Endothelial cell of umbilical vein (primary cell): ENCODE data around the gene GYS1. TPM values are rescaled to one million over a fixed set of nuclear protein-coding genes. Genes with fewer than 3 reads are reported as not detected.

ENCODE experiments used
- BruUV-seq: library from RNA; stranded (reverse); fragments of 400-500 nt; replicated peaks from 2 replicates; lab custom pipeline; 2021; lab: Mats Ljungman, UMichigan
- CTCF ChIA-PET: fragments of 300-600, 350-600 bp; sonication (Branson Sonifier 250); formaldehyde crosslinking; loops from one replicate; lab custom pipeline; 2021; ENCODE audit warnings: antibody characterized with exemption, inconsistent platforms; lab: Charles Lee
- POLR2A ChIA-PET: fragments of 300-600, 350-600 bp; sonication (Branson Sonifier 250); formaldehyde crosslinking; loops from one replicate; lab custom pipeline; 2021; ENCODE audit warnings: antibody characterized with exemption, inconsistent platforms; lab: Charles Lee
- DNase-seq: peaks from one replicate; pipeline ENCODE4 v3.0.0-alpha.2; 2011; ENCODE audit warnings: low read depth, low spot score
- FAIRE-seq: peaks from 2 replicates; lab custom pipeline; 2011; peaks lifted over from hg19 to GRCh38; lab: Jason Lieb, UNC
- H2AFZ ChIP-seq: 2 replicates; pipeline ENCODE4 v1.6.0; 2012; ENCODE audit warnings: low read depth, low read length, control low read depth, inconsistent platforms
- H3K27ac ChIP-seq: 2 replicates; pipeline ENCODE4 v1.5.1; 2011; ENCODE audit warnings: low read depth, mild to moderate bottlenecking, control low read depth, low read length, moderate library complexity; ENCODE audit not compliant: insufficient read depth
- H3K27me3 ChIP-seq, 2 experiments: 2 replicates each; pipeline versions ENCODE4 v1.6.0 to v1.6.1; 2011; ENCODE audit warnings: low read length in 2 of 2, mixed read lengths in 1 of 2; ENCODE audit not compliant: control insufficient read depth in 2 of 2, insufficient read depth in 2 of 2
- H3K36me3 ChIP-seq, 2 experiments: 2 replicates in 1 of 2; 3 replicates in 1 of 2; pipeline ENCODE4 v1.5.1; 2011; ENCODE audit warnings: low read length in 2 of 2, mild to moderate bottlenecking in 1 of 2, moderate library complexity in 1 of 2; ENCODE audit not compliant: control insufficient read depth in 2 of 2, insufficient read depth in 2 of 2; ENCODE audit errors: extremely low read depth in 1 of 2
- H3K4me1 ChIP-seq: 3 replicates; pipeline ENCODE4 v1.5.1; 2011; ENCODE audit warnings: mild to moderate bottlenecking, low read length; ENCODE audit not compliant: control insufficient read depth, insufficient read depth; ENCODE audit errors: extremely low read depth
- H3K4me2 ChIP-seq: 2 replicates; pipeline ENCODE4 v1.6.1; 2011; ENCODE audit warnings: low read length, control low read depth, mixed read lengths; ENCODE audit not compliant: insufficient read depth
- H3K4me3 ChIP-seq, 3 experiments: fragments of 200-600 bp in 1 of 3; sonication (generic), shearing (Covaris generic) in 1 of 3; replicated peaks in 1 of 3; 2 replicates each; pipeline ENCODE4 v1.5.1; 2011 to 2016; ENCODE audit warnings: control low read depth in 3 of 3, low read length in 3 of 3, mild to moderate bottlenecking in 2 of 3, inconsistent platforms in 1 of 3, low read depth in 1 of 3, moderate library complexity in 1 of 3; ENCODE audit not compliant: insufficient read depth in 1 of 3
- H3K79me2 ChIP-seq: 2 replicates; pipeline ENCODE4 v1.6.0; 2012; ENCODE audit warnings: low read length, inconsistent platforms; ENCODE audit not compliant: control insufficient read depth, insufficient read depth
- H3K9ac ChIP-seq: replicated peaks from 2 replicates; pipeline ENCODE3; 2011; ENCODE audit warnings: low read length, control low read depth; ENCODE audit not compliant: insufficient read depth; ENCODE audit errors: extremely low read depth
- H3K9me1 ChIP-seq: replicated peaks from 3 replicates; pipeline ENCODE4 v1.6.0; 2011; ENCODE audit warnings: mild to moderate bottlenecking, low read length; ENCODE audit not compliant: control insufficient read depth, insufficient read depth; ENCODE audit errors: extremely low read depth
- H3K9me3 ChIP-seq: replicated peaks from 2 replicates; pipeline ENCODE4 v1.5.1; 2012; ENCODE audit warnings: low read length, inconsistent platforms; ENCODE audit not compliant: control insufficient read depth, insufficient read depth
- H4K20me1 ChIP-seq: replicated peaks from 2 replicates; pipeline ENCODE3; 2011; ENCODE audit warnings: mild to moderate bottlenecking, low read length; ENCODE audit not compliant: control insufficient read depth, insufficient read depth; ENCODE audit errors: extremely low read depth
- CTCF ChIP-seq, 2 donors: IDR thresholded peaks; 1 replicate in 1 of 2; 2 replicates in 1 of 2; pipeline ENCODE4 v1.5.1; 2011; ENCODE audit warnings: low read length in 2 of 2, mild to moderate bottlenecking in 2 of 2, moderate library complexity in 2 of 2, control low read depth in 1 of 2, inconsistent platforms in 1 of 2, low read depth in 1 of 2; ENCODE audit not compliant: insufficient read depth in 1 of 2; ENCODE audit errors: extremely low read depth in 1 of 2
- EZH2 ChIP-seq: IDR thresholded peaks from 2 replicates; pipeline ENCODE4 v1.6.1; 2012; ENCODE audit warnings: borderline replicate concordance, low read depth, mild to moderate bottlenecking, moderate library complexity, low read length, inconsistent platforms; ENCODE audit not compliant: severe bottlenecking
- FOS ChIP-seq: IDR thresholded peaks from 2 replicates; pipeline ENCODE4 v1.6.1; 2011; ENCODE audit warnings: mild to moderate bottlenecking, low read length, moderate library complexity, borderline replicate concordance; ENCODE audit not compliant: insufficient read depth
- GATA2 ChIP-seq: IDR thresholded peaks from 2 replicates; pipeline ENCODE4 v1.7.0; 2011; ENCODE audit warnings: low read depth, mild to moderate bottlenecking, moderate library complexity, mixed read lengths, low read length; ENCODE audit not compliant: insufficient read length, insufficient read depth
- JUN ChIP-seq: IDR thresholded peaks from 2 replicates; pipeline ENCODE4 v1.6.1; 2011; ENCODE audit warnings: borderline replicate concordance, low read depth; ENCODE audit not compliant: insufficient read length, insufficient read depth
- MAX ChIP-seq: IDR thresholded peaks from 2 replicates; pipeline ENCODE4 v1.6.1; 2011; ENCODE audit not compliant: insufficient read depth, insufficient read length
- MYC ChIP-seq: IDR thresholded peaks from one replicate; pipeline ENCODE4 v1.6.1; 2011; ENCODE audit warnings: mild to moderate bottlenecking, low read depth, low read length
- POLR2A ChIP-seq: IDR thresholded peaks from 2 replicates; pipeline ENCODE4 v1.6.1; 2012; ENCODE audit warnings: low read depth, mild to moderate bottlenecking, control low read depth, low read length
- POLR2AphosphoS5 ChIP-seq: IDR thresholded peaks from 2 replicates; pipeline ENCODE4 v1.6.1; 2012; ENCODE audit warnings: low read depth, mild to moderate bottlenecking, control low read depth, low read length, moderate library complexity; ENCODE audit not compliant: insufficient read depth
- dilution Hi-C: fragments of 300-500 bp; cut with MboI; formaldehyde crosslinking; loops from one replicate; pipeline ENCODE4 v1.15.0; 2019; ENCODE audit warnings: low sequenced_read_pairs; ENCODE audit not compliant: extremely low pct_ligation_motif_present
- intact Hi-C: fragments of 100-400 bp; cut with micrococcal nuclease; formaldehyde crosslinking; loops from one replicate; pipeline ENCODE4 v1.10.0; 2022
- polyA plus RNA-seq, 4 experiments: library from polyadenylated mRNA; depleted of rRNA in 3 of 4; stranded (reverse) in 3 of 4; unstranded in 1 of 4; fragments of >200 nt; gene quantifications; 2 replicates each; pipeline versions ENCODE4 v1.2.1 to v1.2.3, GENCODE V29; 2011 to 2012; ENCODE audit warnings: missing spikeins in 1 of 4
- total RNA-seq: library from RNA; stranded (reverse); gene quantifications from 2 replicates; pipeline ENCODE4 v1.2.3, GENCODE V29; 2021

The GYS1 gene
- total and polyA plus RNA-seq, 2 donors (not counting 3 experiments of a cell fraction or from before 2014, with no cell fraction given) = 39.0 to 58.9 TPM

- Histone ChIP-seq H3K4me2 (no peak overlapping the region), H3K9me3 (no peaks in the 10 kb centered on the region), H3K79me2 (no peaks in the 10 kb centered on the region), H3K9ac (no peak overlapping the region), H3K27ac (no peak overlapping the region), H3K27me3 (no peaks in the 10 kb centered on the region), H3K36me3 (peaks cover 0 to 19% of the 10 kb centered on the region in 2 experiments), H3K9me1 (no peaks in the 10 kb centered on the region), H3K4me1 (peaks cover 2% of the 10 kb centered on the region), H4K20me1 (no peaks in the 10 kb centered on the region), H2AFZ (no peak overlapping the region), H3K4me3 (no peak overlapping the region)
- ChIA-PET POLR2A (no interaction called here), CTCF (interaction anchor here (0.6 to 2.0 kb wide), 3 partner anchors 22 to 140 kb away, joined by 3 to 4 read pairs (median 3); no protein-coding TSS in a partner anchor)
- DNase-seq (no peak), FAIRE-seq (no peak)
- no TSS peak for BruUV-seq
- intact Hi-C loops = no loop called here
- dilution Hi-C loops = no loop called here
- no peak for TF ChIP-seq JUN
- TF ChIP-seq CTCF (IDR thresholded peaks at IDR 0.05; ENCODE audit: extremely low read depth in 1 of 2, insufficient read depth in 1 of 2, low read depth in 1 of 2, low read length in 2 of 2) = no peak
- no peak for TF ChIP-seq FOS
- no peak for TF ChIP-seq GATA2
- no peak for TF ChIP-seq POLR2AphosphoS5
- no peak for TF ChIP-seq MYC
- no peak for TF ChIP-seq MAX
- TF ChIP-seq EZH2 = no peak
- no peak for TF ChIP-seq POLR2A
Observed at GRCh38 chr19:48925240-48925843, 67.8 kb downstream of the GYS1 start.
